Thyroid gland (tissue), 4 donors: Measurements from ENCODE around the gene CD22.

Experiments
- POLR2A ChIP-seq, 2 donors: fragments of 450-650 bp; IDR thresholded peaks; one replicate each; pipeline ENCODE4 v1.6.1; 2017; ENCODE audit warnings: antibody characterized with exemption in 2 of 2, mild to moderate bottlenecking in 2 of 2, moderate library complexity in 1 of 2
- TF ChIP-seq, protein P1 (sequence below), 6 experiments: fragments of 200-600 bp in 3 of 6; fragments of 450-650 bp in 3 of 6; sonication (generic) in 3 of 6; IDR thresholded peaks; one replicate each; pipeline ENCODE4 v1.5.1; 2016 to 2019; ENCODE audit warnings: antibody characterized with exemption in 6 of 6, mild to moderate bottlenecking in 2 of 6, inconsistent platforms in 1 of 6, moderate library complexity in 1 of 6

DNA sequence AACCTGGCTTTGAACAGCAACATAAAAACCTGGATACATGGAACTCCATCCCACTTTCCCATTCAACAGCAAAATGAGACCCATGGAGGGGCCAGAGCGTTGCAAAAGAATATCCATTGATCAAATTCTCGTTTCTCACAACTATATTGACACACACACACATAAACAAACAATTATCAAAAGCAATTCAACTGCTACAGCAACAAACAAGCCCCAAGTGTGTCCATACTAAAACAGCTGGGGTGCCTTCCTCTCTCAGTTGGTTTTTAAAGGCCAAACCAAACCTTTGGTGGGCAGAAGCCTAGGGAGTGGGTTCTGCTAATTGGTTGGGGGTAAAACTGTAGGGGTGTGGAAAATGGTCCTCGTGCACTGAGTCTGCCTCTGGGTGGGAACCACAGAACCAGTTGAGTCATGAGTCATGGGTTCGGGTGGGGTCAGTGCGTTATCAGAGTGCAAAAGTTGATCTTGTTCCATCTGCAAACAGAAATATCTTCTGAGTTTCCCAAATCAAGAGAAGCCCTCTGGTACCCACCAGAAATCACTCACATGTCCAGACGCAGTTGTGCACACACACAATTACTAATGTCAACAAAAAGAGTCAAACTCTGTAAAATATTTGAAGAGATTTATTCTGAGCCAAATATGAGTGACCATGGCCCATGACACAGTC is 60.3 kb downstream of the CD22 start:
- TF ChIP-seq, protein P1, sequence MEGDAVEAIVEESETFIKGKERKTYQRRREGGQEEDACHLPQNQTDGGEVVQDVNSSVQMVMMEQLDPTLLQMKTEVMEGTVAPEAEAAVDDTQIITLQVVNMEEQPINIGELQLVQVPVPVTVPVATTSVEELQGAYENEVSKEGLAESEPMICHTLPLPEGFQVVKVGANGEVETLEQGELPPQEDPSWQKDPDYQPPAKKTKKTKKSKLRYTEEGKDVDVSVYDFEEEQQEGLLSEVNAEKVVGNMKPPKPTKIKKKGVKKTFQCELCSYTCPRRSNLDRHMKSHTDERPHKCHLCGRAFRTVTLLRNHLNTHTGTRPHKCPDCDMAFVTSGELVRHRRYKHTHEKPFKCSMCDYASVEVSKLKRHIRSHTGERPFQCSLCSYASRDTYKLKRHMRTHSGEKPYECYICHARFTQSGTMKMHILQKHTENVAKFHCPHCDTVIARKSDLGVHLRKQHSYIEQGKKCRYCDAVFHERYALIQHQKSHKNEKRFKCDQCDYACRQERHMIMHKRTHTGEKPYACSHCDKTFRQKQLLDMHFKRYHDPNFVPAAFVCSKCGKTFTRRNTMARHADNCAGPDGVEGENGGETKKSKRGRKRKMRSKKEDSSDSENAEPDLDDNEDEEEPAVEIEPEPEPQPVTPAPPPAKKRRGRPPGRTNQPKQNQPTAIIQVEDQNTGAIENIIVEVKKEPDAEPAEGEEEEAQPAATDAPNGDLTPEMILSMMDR (IDR thresholded peaks at IDR 0.05), result no peak
- TF ChIP-seq POLR2A (IDR thresholded peaks at IDR 0.05), result no peak
